ENCODE results near the gene GPC5. TPM values are rescaled to one million over a fixed set of nuclear protein-coding genes. Genes with fewer than 3 reads are reported as not detected.
"Not testable (repeated sequence)": the region's sequence is repeated elsewhere in the genome, so short reads cannot be mapped to it uniquely, and the experiment has no call there.

Gene GPC5
- 3.4 and 14.2 TPM in 2 replicates for total RNA-seq (2014; rRNA removed; shearing (Covaris generic))

- DNase-seq (ENCODE audit: low spot score): peak; percentile 8
- in situ Hi-C loops (cut with HindIII; ENCODE audit: low sequenced_read_pairs): no loop called here
These were observed at the start of gene GPC5 for GRCh38 chr13:91398413-91399188. Gene GPC5 (plus strand): TSS chr13:91398621.

GRCh38 chr13:91348906-91349435, 49.5 kb upstream of the GPC5 start:
- in situ Hi-C loops (cut with HindIII; ENCODE audit: low sequenced_read_pairs): no loop called here
- DNase-seq (ENCODE audit: low spot score): peak; percentile 56

- DNase-seq (ENCODE audit: low spot score): no peak
- in situ Hi-C loops (cut with HindIII; ENCODE audit: low sequenced_read_pairs): no loop called here
These were observed 48.2 kb upstream of the GPC5 start for GRCh38 chr13:91349992-91350911.

GRCh38 chr13:91351123-91351522, 47.3 kb upstream of the GPC5 start:
- DNase-seq (ENCODE audit: low spot score): no peak
- in situ Hi-C loops (cut with HindIII; ENCODE audit: low sequenced_read_pairs): no loop called here

- in situ Hi-C loops (cut with HindIII; ENCODE audit: low sequenced_read_pairs): no loop called here
- no peak for DNase-seq (ENCODE audit: low spot score)
These were observed 46.4 kb upstream of the GPC5 start for GRCh38 chr13:91351980-91352379.

GRCh38 chr13:91352891-91353290, 45.5 kb upstream of the GPC5 start:
- DNase-seq (ENCODE audit: low spot score); in situ Hi-C loops (cut with HindIII; ENCODE audit: low sequenced_read_pairs): not testable (repeated sequence)

- DNase-seq (ENCODE audit: low spot score): no peak
- in situ Hi-C loops (cut with HindIII; ENCODE audit: low sequenced_read_pairs): no loop called here
These were observed 44.9 kb upstream of the GPC5 start for GRCh38 chr13:91353494-91353893.

GRCh38 chr13:91355099-91355825, 43.2 kb upstream of the GPC5 start:
- DNase-seq (ENCODE audit: low spot score): no peak

GRCh38 chr13:91355826-91356710, 42.4 kb upstream of the GPC5 start:
- in situ Hi-C loops (cut with HindIII; ENCODE audit: low sequenced_read_pairs): no loop called here
- no peak for DNase-seq (ENCODE audit: low spot score)

More at GRCh38 chr13:91355099-91355825, 43.2 kb upstream of the GPC5 start:
- in situ Hi-C loops (cut with HindIII; ENCODE audit: low sequenced_read_pairs): no loop called here

GRCh38 chr13:91356919-91357612, 41.4 kb upstream of the GPC5 start:
- in situ Hi-C loops (cut with HindIII; ENCODE audit: low sequenced_read_pairs): no loop called here
- no peak for DNase-seq (ENCODE audit: low spot score)

- no peak for DNase-seq (ENCODE audit: low spot score)
- in situ Hi-C loops (cut with HindIII; ENCODE audit: low sequenced_read_pairs): no loop called here
These were observed 40.6 kb upstream of the GPC5 start for GRCh38 chr13:91357613-91358386.

GRCh38 chr13:91358387-91358782, 40.0 kb upstream of the GPC5 start:
- DNase-seq (ENCODE audit: low spot score): no peak
- in situ Hi-C loops (cut with HindIII; ENCODE audit: low sequenced_read_pairs): no loop called here

- in situ Hi-C loops (cut with HindIII; ENCODE audit: low sequenced_read_pairs): no loop called here
- DNase-seq (ENCODE audit: low spot score): no peak
These were observed 39.3 kb upstream of the GPC5 start for GRCh38 chr13:91359111-91359510.

- in situ Hi-C loops (cut with HindIII; ENCODE audit: low sequenced_read_pairs): no loop called here
- no peak for DNase-seq (ENCODE audit: low spot score)
These were observed 38.8 kb upstream of the GPC5 start for GRCh38 chr13:91359631-91360030.

GRCh38 chr13:91360246-91360751, 38.1 kb upstream of the GPC5 start:
- in situ Hi-C loops (cut with HindIII; ENCODE audit: low sequenced_read_pairs): no loop called here
- DNase-seq (ENCODE audit: low spot score): no peak

- in situ Hi-C loops (cut with HindIII; ENCODE audit: low sequenced_read_pairs): no loop called here
- DNase-seq (ENCODE audit: low spot score): no peak
These were observed 36.6 kb upstream of the GPC5 start for GRCh38 chr13:91361755-91362271.

- in situ Hi-C loops (cut with HindIII; ENCODE audit: low sequenced_read_pairs): no loop called here
These were observed 35.5 kb upstream of the GPC5 start for GRCh38 chr13:91362908-91363307.

More at GRCh38 chr13:91362908-91363307, 35.5 kb upstream of the GPC5 start:
- no peak for DNase-seq (ENCODE audit: low spot score)
